Activated CD4-positive, alpha-beta T cell treated with anti-CD3 and anti-CD28 coated beads, Interleukin-2, Interleukin-6, amounts not matched to agents 100 ng/mL and 50 ng/mL, durations not matched to agents 16 hours and 8 hours (primary cell): ENCODE data around the gene TSSK2.
A peak's percentile ranks its signal among the peaks of the same experiment; 100 is the strongest.

Experiments
- DNase-seq: peaks from one replicate; pipeline ENCODE4 v3.0.0-alpha.2; 2020

The TSSK2 gene

DNA sequence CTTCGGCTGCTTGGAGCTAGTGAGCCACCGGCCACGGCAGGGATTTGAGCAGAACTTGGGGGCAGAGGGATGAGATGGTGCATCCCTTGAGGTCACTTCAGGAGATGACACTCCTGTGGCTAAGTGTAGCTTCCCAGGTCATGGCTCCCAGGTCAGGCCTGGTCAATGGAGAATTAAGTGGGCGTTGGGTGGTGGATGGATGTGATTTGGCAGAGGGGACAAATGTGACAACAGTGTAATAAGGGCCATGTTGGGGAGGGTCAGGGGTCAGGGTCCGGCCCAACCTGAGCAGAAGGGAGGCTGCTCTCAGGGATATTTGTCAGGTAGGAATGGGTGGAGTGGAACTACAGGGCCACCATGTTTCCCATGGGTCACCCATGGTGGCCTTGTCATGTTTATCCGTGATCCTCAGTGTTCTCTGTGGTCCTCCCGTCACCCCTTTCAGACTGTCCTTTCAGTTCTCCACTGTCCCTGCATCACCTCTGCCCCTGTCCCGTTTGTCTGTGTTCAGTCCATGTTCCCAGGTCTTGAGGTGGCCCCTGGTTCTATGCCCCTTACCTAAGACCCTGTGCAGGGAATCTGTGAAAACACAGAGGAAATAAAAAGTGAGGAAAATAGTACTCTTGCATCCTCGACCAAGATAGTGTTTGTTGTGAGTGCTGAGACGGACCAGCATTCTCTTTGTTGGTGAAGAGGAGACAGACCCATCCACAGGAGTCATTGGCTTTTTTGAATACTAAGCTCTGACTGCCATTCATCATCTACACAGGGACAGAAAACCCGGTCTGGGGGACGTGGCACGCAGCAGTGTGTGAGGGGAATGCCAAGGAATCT, 41.3 kb downstream of the TSSK2 start:
- no peak for DNase-seq

DNA sequence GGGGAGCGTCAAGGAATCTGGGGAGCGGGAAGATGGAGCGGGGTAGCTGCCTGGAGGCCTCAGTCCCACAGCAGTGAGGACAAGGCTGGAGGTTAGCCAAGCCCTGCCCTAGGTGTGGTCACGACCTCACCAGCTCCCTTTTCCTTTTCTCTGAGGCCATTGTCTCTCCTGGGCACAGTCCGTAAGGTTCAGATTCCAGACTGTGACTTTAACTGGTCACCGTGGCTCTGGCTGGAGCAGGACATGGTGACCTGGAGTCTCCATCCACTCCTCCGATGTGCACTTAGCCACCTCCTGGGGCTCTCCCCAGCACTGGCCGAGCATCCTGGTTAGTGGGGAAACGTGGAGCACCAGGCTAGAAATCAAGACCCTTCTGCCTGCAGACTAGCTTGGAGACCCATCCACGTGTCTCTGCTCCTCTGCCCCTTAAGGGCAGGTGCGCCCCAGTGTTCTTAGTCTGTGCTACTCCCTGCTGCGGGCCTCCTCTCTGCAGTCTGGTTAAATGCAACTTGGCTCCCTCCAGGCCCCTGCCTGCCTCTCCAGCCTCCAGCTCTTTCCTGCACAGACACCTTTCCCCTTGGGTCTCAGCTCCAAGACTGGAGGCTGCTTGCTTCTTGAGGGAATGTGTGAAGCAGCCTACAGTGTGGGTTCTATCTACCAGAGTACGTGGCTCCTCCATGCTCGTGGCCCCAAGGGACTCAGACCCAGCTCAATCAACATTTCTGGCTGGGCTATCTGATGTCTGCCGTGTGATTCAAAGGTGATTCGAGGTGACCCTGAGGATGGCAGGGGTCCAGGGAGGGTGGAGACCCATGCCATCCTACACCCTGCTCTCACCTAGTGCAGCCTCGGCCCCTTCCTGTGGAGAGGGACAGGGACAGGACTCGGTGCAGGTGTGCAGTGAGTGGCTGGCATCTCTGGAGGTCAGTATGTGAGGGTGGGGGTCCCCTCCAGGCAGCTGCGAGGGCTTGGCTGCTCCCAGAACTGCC, 42.2 kb downstream of the TSSK2 start:
- no peak for DNase-seq

DNA sequence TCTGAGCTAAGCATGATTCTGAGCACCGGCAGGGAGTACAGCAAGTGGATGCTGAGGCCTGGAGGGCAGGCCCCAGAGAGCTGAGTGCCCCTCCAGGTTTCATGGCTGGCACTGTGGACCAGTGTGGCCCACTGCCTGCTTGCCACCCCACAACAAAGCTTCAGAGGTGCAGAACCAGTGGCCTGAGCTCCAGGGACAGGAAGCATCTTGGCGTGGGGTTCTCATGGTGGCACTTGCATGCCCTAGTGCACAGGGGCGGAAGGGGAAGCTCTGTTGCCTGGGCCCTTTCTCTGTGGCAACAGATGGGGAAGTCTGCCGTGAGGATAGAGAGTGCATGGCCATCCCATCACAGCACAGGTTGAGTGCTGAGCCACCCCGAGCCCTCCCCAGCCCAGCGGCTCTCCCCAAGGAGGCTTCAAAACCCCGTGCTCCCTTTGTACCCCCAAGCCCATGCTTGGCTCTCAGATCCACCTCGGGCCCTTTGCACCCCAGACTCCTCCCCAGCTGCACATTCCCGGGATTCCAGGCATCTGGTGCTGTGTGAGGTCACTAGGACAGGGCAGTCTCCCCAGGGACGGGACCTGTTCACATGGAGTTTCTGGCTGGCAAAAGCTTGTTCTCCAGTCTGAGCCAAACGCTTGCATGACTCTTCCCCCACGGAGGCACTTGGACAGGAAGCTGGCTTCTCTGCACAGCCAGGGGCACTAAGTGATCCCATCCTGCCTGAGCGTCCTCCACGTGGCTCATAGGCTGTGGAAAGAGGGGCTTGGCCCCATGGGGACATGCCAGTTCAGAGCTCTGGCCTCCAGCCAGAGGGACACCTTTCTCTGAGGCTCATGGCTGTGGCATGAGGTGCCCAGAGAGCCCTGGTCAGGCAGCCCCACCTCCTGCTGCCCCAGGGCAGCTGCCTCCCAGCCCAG, 43.3 kb downstream of the TSSK2 start:
- no peak for DNase-seq

DNA sequence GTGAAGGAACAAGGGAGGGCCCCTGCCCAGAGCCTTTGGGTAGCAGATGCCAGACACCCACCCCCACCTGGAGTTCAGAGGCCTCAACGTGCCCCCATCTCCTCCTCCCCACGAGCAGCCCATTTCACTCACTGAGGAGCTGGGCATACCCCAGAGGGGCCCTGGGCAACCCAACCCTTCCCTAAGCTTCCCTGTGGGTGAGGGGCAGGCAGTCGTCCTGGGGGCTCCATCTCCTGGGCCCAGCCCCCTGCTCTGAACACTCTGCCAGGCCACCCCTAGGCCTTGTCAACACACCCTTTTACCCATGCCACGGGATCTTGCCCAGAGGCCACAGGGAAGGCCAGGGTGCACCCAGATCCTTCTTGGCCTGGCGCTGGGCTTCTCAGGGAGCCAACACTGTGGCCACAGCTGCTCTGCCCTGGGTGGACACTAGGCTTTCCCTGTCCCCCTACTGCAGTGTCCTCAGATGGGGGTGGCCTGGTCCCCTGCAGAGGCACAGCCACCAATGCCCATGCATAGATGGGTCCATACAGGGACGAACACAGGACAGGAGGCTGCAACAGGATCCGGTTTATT, 44.0 kb downstream of the TSSK2 start:
- no peak for DNase-seq

DNA sequence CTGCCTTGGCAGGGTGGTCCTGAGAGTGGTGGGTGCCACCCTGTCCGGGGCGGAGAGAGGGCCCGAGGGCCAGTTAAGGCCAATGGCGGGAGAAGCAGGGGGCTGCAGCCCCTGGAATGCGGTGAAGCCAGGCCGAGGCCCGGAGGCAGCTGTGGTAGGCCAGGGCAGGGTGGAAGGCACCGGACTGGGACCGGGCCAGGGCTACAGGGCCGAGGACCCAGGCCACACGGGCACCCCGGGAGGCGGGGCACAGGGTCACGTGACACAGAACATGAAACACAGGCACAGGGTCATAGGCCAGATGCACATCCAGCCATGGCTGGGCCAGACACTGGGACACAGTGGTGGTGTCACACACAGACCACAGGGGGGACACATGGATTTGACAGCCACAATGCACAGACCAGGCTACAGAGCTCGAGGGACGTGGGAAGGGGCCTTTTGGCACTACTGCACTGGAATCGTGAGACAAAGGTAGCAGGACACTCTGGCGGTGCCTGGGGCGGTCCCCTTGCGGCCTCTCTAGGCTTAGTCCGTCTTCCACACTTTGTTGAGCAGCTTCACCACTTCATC, 44.6 kb downstream of the TSSK2 start:
- DNase-seq: no peak

DNA sequence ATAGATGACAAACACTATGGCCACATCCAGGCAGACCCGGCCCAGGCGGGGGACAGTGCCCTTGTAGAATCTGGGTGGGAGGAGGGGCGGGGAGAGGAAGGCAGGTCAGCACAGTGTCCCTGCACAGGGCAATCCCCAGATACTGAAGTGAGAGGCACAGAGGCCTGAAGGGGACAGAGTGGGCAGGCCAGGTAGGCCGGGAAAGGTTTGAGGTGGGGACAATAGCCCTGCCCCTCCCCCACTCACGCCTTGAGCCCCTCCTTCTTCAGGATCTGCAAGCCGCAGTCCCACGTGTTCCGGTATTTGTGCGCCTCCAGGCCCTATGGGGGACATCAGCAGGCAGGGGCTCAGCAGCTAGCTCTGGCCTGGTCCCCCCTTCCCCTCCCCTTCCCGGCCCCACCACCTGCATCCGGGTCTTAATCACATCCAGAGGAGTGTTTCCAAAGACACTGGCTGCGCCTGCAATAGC, 45.1 kb downstream of the TSSK2 start:
- DNase-seq: no peak

DNA sequence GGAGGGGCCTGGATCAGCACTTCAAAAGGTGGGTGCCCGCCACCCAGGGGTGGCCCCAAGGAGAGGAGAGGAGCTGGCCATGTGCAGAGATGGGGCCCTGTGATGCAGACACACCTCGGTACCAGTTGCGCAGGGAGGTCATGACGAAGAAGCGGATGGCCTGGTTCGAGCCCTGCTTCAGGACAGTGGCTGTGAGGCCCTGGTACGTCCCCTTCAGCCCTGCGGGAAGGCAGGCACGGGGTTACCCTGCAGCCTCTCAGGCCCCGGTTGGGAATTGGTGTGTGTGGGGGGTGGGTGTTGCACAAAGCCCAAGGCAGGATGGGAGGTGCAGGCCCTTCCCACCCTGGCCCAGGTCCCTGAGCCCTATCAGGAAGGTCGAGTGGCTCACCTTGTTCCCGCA, 45.6 kb downstream of the TSSK2 start:
- DNase-seq: no peak

DNA sequence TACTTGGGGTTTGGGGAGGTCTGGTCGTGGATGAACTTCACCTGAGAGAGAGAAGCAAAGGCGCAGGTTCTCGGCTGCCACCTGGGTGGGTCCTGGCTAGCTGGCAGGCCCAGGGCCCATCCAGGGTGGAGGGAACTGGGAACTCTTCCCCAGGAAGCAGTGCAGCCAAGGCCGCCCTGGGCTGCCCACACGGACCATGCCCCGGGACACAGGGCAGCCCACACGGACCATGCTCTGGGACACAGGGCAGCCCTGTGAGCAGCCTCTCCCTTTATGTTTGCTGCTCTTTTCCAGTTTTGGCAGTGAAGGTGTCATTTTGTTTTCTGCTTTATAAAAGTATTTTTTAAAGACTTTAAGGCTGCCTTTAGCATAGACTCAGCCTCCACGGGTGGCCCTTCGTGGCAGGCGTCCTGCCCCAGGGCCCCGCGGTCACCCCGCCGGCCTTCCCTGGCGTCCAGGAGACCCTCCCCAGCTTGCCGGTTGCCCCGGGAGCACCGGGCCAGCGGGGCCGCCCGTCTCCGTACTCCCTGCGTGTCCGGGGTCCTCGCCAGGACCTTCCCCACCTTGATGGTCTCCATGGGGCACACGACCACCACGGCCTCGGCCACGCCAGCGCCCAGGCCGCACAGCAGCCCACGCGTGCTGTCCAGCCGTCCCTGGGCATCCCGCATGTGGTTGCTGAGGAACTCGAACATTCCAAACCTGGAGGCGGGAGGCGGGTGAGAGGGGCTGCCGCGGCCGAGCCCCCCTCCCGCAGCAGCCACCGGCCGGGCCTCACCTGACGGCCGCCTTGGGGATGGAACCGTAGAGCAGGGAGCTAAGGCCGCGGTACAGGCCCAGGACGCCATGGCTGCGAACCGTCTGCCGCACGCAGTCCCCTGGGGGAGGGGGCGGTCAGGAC, 46.3 kb downstream of the TSSK2 start:
- no peak for DNase-seq

DNA sequence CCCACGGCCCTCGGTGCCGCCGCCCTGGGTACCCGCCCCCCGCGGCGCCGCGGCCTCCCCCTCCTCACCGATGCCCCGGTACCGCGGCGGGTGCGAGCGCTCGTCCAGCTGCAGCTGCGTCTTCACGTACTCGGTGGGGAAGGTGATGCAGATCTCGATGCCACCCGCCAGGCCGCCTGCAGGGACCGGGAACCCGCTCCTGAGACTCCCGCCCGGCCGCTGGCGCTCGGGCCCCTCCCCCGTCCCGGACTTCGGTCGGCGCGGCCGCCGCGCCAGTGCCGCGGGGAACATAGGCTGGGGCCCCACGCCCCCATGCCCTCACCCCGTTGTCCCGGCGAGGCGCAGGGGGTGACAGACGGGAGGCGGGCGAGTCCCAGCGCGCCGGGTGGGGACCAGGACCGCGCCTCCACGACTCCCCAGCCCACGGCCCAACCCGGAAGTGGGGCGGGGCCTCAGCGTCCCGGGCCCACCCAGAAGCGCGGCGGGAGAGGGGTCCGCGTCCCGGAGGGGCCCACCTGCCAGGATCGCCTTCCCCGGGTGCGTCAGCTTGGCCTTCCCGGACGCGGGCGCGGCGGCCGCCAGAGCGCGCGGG, 47.1 kb downstream of the TSSK2 start:
- no peak for DNase-seq

DNA sequence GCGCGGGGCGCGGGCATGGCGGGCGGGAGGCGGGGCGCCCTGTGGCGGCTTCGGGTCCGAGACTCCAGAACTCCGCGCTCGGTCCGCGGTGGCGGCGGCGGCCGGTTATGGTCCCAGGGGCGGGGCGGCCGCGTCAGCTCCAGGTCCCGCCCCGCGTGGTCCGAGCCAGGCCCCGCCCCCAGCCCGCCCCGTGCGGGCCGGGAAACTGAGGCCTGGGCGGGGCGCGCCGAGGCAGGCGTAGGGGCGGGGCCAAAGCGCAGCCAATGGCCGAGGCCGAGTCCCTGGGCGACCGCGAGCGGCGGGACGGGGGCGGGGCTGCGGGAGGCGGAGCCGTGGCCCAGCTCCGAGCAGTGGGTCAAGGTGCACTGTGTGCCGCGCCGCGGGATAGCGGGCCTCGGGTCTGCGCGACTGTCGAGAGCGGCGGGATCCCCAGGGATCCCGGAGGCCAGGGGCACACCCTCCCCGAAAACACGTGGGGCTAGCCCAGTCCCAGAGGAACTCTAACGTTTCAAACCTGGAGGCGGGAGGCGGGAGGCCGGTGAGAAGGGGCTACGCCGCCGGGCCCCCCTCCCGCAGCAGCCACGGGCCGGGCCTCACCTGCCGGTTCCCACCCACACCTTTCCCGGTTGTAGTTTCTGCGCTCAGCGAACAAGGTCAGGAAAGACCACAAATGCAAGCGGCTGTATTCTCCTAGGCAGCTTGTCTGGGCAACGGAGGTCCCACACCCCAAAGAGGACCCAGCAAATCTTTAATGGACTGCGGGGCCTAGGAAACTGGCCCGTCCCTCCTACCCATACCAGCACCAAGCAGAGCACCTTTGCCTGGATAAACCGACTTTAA, 47.8 kb downstream of the TSSK2 start, which contains the start of gene SLC25A1:
TSS of gene SLC25A1 (minus strand) at position 80 of the 840 bp plus-strand sequence. CDS start at position 17, 63 bp downstream.
- peak; percentile 96 for DNase-seq

DNA sequence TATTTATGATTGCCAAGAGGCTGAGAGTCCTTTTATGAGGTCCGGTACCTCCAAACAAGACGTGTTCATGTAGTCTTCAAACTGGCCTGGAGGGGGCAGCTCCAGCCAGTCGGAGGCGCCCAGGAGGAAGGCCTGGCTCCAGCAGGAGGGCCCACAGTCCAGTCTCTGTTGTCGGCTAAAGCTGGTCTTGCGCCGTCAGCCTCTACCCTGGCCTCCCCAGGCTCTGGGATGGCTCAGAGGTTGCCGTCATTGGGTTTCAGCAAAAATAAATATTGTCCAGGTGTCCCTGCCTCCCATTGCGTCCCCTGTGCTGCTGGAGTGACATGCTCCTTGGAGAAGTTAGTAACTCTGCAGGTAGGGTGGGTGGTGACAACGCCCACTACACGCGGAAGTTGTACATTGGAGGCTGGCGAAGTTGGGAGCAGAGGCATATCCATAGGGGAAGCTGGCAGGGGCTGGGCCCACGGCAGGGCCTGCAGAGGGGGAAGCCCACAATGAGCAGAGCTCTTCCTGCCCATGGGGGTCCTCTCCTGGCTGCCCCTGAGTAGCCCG, 48.5 kb downstream of the TSSK2 start:
- peak; percentile 76 for DNase-seq

DNA sequence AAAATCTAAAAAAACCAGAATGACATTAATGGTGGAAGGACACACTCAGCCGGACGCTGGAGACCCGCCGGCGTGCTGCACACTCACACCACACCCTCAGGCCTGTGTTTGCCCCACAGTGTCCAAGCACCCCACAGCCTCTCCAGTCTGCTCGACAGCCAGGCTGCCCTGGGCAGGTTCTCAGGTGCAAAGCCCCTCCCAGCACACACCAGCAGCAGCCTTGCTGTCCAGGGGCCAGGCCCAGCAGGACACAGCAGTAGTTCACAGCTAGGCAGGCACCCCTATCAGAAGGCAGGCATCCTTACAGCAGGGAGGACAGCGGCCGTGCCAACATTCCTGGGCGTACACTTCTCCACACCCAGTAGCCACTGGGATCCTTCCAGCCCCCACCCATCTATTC, 49.1 kb downstream of the TSSK2 start:
- DNase-seq: no peak

DNA sequence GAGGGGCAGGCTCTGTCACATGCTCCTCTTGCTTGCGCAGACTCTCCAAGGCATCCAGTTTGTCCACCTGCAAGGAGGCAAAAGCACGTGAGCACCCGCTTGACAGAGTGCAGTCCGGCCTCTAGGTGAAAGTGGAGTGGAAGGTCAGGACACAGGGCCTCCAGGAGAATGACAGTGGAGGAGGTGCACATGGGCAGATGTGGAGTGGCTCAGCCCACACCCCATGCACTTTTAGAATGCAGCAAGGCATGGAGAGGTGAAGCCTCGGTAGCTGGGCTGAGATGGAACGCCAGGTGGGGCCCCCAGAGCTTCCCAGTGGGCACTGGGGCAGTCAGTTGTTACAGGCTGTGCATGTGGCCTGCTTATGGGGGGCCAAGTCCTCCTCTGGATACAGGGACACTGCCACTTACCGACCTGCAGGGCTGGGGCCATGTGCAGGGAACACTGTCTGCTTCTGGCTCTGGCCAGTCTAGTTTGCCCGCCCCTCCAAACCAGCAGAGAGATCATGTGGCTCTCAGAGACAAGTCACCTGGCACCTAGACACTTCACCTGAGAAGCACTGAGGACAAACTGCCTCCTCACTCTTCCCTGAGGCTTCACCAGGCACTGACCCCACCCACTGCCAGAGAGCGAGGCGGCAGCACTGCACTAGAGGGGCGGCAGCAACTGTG, 49.8 kb downstream of the TSSK2 start:
- DNase-seq: no peak

DNA sequence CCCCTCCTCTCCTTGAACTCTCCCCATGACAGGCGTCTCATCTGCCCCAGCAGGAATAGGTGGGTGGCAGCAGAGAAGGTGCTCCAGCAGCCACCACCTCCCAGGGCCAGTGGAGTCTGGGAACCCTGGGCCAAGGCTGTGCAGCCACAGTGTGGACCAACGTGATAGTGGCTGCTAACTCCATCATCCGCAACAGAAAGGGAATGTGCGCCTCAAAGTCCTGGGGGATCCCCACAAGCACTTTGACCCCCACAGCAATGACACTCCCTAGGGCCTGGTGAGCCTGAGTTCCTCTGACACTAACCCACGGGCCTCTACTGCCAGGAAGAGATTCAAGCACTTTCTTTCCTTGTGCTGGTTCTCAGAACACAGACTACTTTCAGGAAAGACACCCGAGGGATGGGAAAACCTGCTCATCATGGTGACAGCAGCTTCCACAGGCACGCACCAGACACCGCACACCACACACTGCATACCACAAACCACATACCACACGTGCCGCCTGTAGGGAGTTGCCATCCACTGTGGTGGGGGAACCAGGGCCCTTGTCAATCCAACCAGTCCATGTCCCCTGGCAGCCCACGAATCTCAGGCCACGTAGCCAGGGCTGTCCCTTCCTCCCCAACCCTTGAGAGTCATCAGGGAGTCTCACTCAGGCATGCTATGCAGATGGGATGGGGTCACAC, 50.8 kb downstream of the TSSK2 start:
- no peak for DNase-seq
